ENCODE measurements around the gene CLIP2.
"Not testable (repeated sequence)": the region's sequence is repeated elsewhere in the genome, so short reads cannot be mapped to it uniquely, and the experiment has no call there.

CLIP2 gene

GRCh38 chr7:74404388-74404700, 115.1 kb downstream of the CLIP2 start:
- Histone ChIP-seq H3K4me1 (ENCODE audit: control insufficient read depth, low read depth, low read length) (no peaks in the 10 kb centered on the region), H3K27ac (ENCODE audit: low read length) (no peak overlapping the region), H3K9ac (ENCODE audit: low read length) (no peak overlapping the region), H3K36me3 (ENCODE audit: control insufficient read depth, low read depth, low read length) (peaks cover 6% of the 10 kb centered on the region), H3K4me3 (ENCODE audit: low read length) (no peak overlapping the region), H3K27me3 (ENCODE audit: control insufficient read depth, insufficient read depth, low read length) (no peaks in the 10 kb centered on the region), H3K9me3 (ENCODE audit: control insufficient read depth, low read depth, low read length) (no peaks in the 10 kb centered on the region)

GRCh38 chr7:74404741-74405140, 115.5 kb downstream of the CLIP2 start:
- Histone ChIP-seq H3K9me3 (ENCODE audit: control insufficient read depth, low read depth, low read length) (no peaks in the 10 kb centered on the region), H3K27ac (ENCODE audit: low read length) (no peak overlapping the region), H3K4me1 (ENCODE audit: control insufficient read depth, low read depth, low read length) (no peaks in the 10 kb centered on the region), H3K27me3 (ENCODE audit: control insufficient read depth, insufficient read depth, low read length) (no peaks in the 10 kb centered on the region), H3K4me3 (ENCODE audit: low read length) (no peak overlapping the region), H3K36me3 (ENCODE audit: control insufficient read depth, low read depth, low read length) (peaks cover 6% of the 10 kb centered on the region), H3K9ac (ENCODE audit: low read length) (no peak overlapping the region)

GRCh38 chr7:74405191-74405898, 116.1 kb downstream of the CLIP2 start:
- no peak overlapping the region for H3K27ac ChIP-seq (ENCODE audit: low read length)
- H3K9me3 ChIP-seq (ENCODE audit: control insufficient read depth, low read depth, low read length): no peaks in the 10 kb centered on the region
- H3K4me3 ChIP-seq (ENCODE audit: low read length): no peak overlapping the region
- no peak overlapping the region for H3K9ac ChIP-seq (ENCODE audit: low read length)
- H3K36me3 ChIP-seq (ENCODE audit: control insufficient read depth, low read depth, low read length): peaks cover 6% of the 10 kb centered on the region
- no peaks in the 10 kb centered on the region for H3K27me3 ChIP-seq (ENCODE audit: control insufficient read depth, insufficient read depth, low read length)
- H3K4me1 ChIP-seq (ENCODE audit: control insufficient read depth, low read depth, low read length): no peaks in the 10 kb centered on the region

- Histone ChIP-seq H3K27me3 (ENCODE audit: control insufficient read depth, insufficient read depth, low read length) (no peaks in the 10 kb centered on the region), H3K36me3 (ENCODE audit: control insufficient read depth, low read depth, low read length) (peaks cover 6% of the 10 kb centered on the region), H3K27ac (ENCODE audit: low read length) (no peak overlapping the region), H3K4me1 (ENCODE audit: control insufficient read depth, low read depth, low read length) (no peaks in the 10 kb centered on the region), H3K9me3 (ENCODE audit: control insufficient read depth, low read depth, low read length) (no peaks in the 10 kb centered on the region), H3K9ac (ENCODE audit: low read length) (no peak overlapping the region), H3K4me3 (ENCODE audit: low read length) (no peak overlapping the region)
Measured at GRCh38 chr7:74405899-74406512, 116.8 kb downstream of the CLIP2 start.

- H3K36me3 ChIP-seq (ENCODE audit: control insufficient read depth, low read depth, low read length): peaks cover 6% of the 10 kb centered on the region
- H3K4me3 ChIP-seq (ENCODE audit: low read length): no peak overlapping the region
- H3K9me3 ChIP-seq (ENCODE audit: control insufficient read depth, low read depth, low read length): no peaks in the 10 kb centered on the region
- no peak overlapping the region for H3K9ac ChIP-seq (ENCODE audit: low read length)
- no peaks in the 10 kb centered on the region for H3K4me1 ChIP-seq (ENCODE audit: control insufficient read depth, low read depth, low read length)
- no peaks in the 10 kb centered on the region for H3K27me3 ChIP-seq (ENCODE audit: control insufficient read depth, insufficient read depth, low read length)
- no peak overlapping the region for H3K27ac ChIP-seq (ENCODE audit: low read length)
Measured at GRCh38 chr7:74407958-74408357, 118.8 kb downstream of the CLIP2 start.

- H3K36me3 ChIP-seq (ENCODE audit: control insufficient read depth, low read depth, low read length): peaks cover 3% of the 10 kb centered on the region
- no peaks in the 10 kb centered on the region for H3K9me3 ChIP-seq (ENCODE audit: control insufficient read depth, low read depth, low read length)
- no peak overlapping the region for H3K27ac ChIP-seq (ENCODE audit: low read length)
- H3K4me1 ChIP-seq (ENCODE audit: control insufficient read depth, low read depth, low read length): no peaks in the 10 kb centered on the region
- no peak overlapping the region for H3K9ac ChIP-seq (ENCODE audit: low read length)
- no peaks in the 10 kb centered on the region for H3K27me3 ChIP-seq (ENCODE audit: control insufficient read depth, insufficient read depth, low read length)
- no peak overlapping the region for H3K4me3 ChIP-seq (ENCODE audit: low read length)
Measured at GRCh38 chr7:74409571-74409970, 120.4 kb downstream of the CLIP2 start.

- H3K36me3 ChIP-seq (ENCODE audit: control insufficient read depth, low read depth, low read length): no peaks in the 10 kb centered on the region
- H3K27me3 ChIP-seq (ENCODE audit: control insufficient read depth, insufficient read depth, low read length): no peaks in the 10 kb centered on the region
- H3K27ac ChIP-seq (ENCODE audit: low read length): no peak overlapping the region
- H3K9ac ChIP-seq (ENCODE audit: low read length): no peak overlapping the region
- H3K4me3 ChIP-seq (ENCODE audit: low read length): no peak overlapping the region
- no peaks in the 10 kb centered on the region for H3K9me3 ChIP-seq (ENCODE audit: control insufficient read depth, low read depth, low read length)
- no peaks in the 10 kb centered on the region for H3K4me1 ChIP-seq (ENCODE audit: control insufficient read depth, low read depth, low read length)
Measured at GRCh38 chr7:74410772-74411171, 121.6 kb downstream of the CLIP2 start.

- not testable (repeated sequence) for H3K36me3 ChIP-seq (ENCODE audit: control insufficient read depth, low read depth, low read length); H3K9ac ChIP-seq (ENCODE audit: low read length); H3K27ac ChIP-seq (ENCODE audit: low read length); H3K4me1 ChIP-seq (ENCODE audit: control insufficient read depth, low read depth, low read length); H3K9me3 ChIP-seq (ENCODE audit: control insufficient read depth, low read depth, low read length); H3K27me3 ChIP-seq (ENCODE audit: control insufficient read depth, insufficient read depth, low read length); H3K4me3 ChIP-seq (ENCODE audit: low read length)
Measured at GRCh38 chr7:74411571-74411970, 122.4 kb downstream of the CLIP2 start.

GRCh38 chr7:74412056-74412455, 122.8 kb downstream of the CLIP2 start:
- H3K36me3 ChIP-seq (ENCODE audit: control insufficient read depth, low read depth, low read length): no peaks in the 10 kb centered on the region
- no peaks in the 10 kb centered on the region for H3K27me3 ChIP-seq (ENCODE audit: control insufficient read depth, insufficient read depth, low read length)
- H3K4me3 ChIP-seq (ENCODE audit: low read length): no peak overlapping the region
- no peak overlapping the region for H3K27ac ChIP-seq (ENCODE audit: low read length)
- H3K9ac ChIP-seq (ENCODE audit: low read length): no peak overlapping the region
- H3K9me3 ChIP-seq (ENCODE audit: control insufficient read depth, low read depth, low read length): no peaks in the 10 kb centered on the region
- H3K4me1 ChIP-seq (ENCODE audit: control insufficient read depth, low read depth, low read length): no peaks in the 10 kb centered on the region

- no peak overlapping the region for H3K9ac ChIP-seq (ENCODE audit: low read length)
- H3K27ac ChIP-seq (ENCODE audit: low read length): no peak overlapping the region
- H3K4me3 ChIP-seq (ENCODE audit: low read length): no peak overlapping the region
- H3K4me1 ChIP-seq (ENCODE audit: control insufficient read depth, low read depth, low read length): no peaks in the 10 kb centered on the region
- no peaks in the 10 kb centered on the region for H3K9me3 ChIP-seq (ENCODE audit: control insufficient read depth, low read depth, low read length)
- H3K36me3 ChIP-seq (ENCODE audit: control insufficient read depth, low read depth, low read length): no peaks in the 10 kb centered on the region
- H3K27me3 ChIP-seq (ENCODE audit: control insufficient read depth, insufficient read depth, low read length): no peaks in the 10 kb centered on the region
Measured at GRCh38 chr7:74412603-74413002, 123.4 kb downstream of the CLIP2 start.

- not testable (repeated sequence) for H3K36me3 ChIP-seq (ENCODE audit: control insufficient read depth, low read depth, low read length); H3K4me1 ChIP-seq (ENCODE audit: control insufficient read depth, low read depth, low read length); H3K27ac ChIP-seq (ENCODE audit: low read length); H3K27me3 ChIP-seq (ENCODE audit: control insufficient read depth, insufficient read depth, low read length); H3K9ac ChIP-seq (ENCODE audit: low read length); H3K4me3 ChIP-seq (ENCODE audit: low read length); H3K9me3 ChIP-seq (ENCODE audit: control insufficient read depth, low read depth, low read length)
Measured at GRCh38 chr7:74414595-74415333, 125.6 kb downstream of the CLIP2 start.

Measured in iPS-18a (cell line).